ENCODE data around the gene SART3. TPM values are rescaled to one million over a fixed set of nuclear protein-coding genes. Genes with fewer than 3 reads are reported as not detected.

Gene SART3
- total RNA-seq, 1 donor from 2014 or later: 74.5 TPM

GRCh38 chr12:108603743-108604142 is 42.8 kb upstream of the SART3 start:
- no peaks in the 10 kb centered on the region for H3K36me3 Mint-ChIP-seq (ENCODE audit: insufficient read depth)
- H3K9me3 Mint-ChIP-seq (ENCODE audit: low read depth): no peaks in the 10 kb centered on the region
- H3K27me3 Mint-ChIP-seq: peaks cover 13% of the 10 kb centered on the region
- TF ChIP-seq CTCF (IDR thresholded peaks at IDR 0.05; ENCODE audit: unreplicated experiment): no peak
- H3K4me3 Mint-ChIP-seq (ENCODE audit: low read depth): no peak overlapping the region
- DNase-seq (ENCODE audit: low spot score, unreplicated experiment): no peak
- no peak overlapping the region for H3K27ac Mint-ChIP-seq
- H3K4me1 Mint-ChIP-seq (ENCODE audit: low read depth): no peaks in the 10 kb centered on the region

- Mint-ChIP-seq H3K4me3 (ENCODE audit: low read depth) (no peak overlapping the region), H3K4me1 (ENCODE audit: low read depth) (no peaks in the 10 kb centered on the region), H3K27me3 (peaks cover 14% of the 10 kb centered on the region), H3K9me3 (ENCODE audit: low read depth) (no peaks in the 10 kb centered on the region), H3K36me3 (ENCODE audit: insufficient read depth) (no peaks in the 10 kb centered on the region), H3K27ac (no peak overlapping the region)
- no peak for DNase-seq (ENCODE audit: low spot score, unreplicated experiment)
- no peak for TF ChIP-seq CTCF (IDR thresholded peaks at IDR 0.05; ENCODE audit: unreplicated experiment)
Observed at GRCh38 chr12:108602976-108603704, 42.2 kb upstream of the SART3 start.

GRCh38 chr12:108602209-108602705 is 41.3 kb upstream of the SART3 start:
- Mint-ChIP-seq H3K27me3 (peaks cover 18% of the 10 kb centered on the region), H3K27ac (no peak overlapping the region), H3K9me3 (ENCODE audit: low read depth) (no peaks in the 10 kb centered on the region), H3K36me3 (ENCODE audit: insufficient read depth) (no peaks in the 10 kb centered on the region), H3K4me3 (ENCODE audit: low read depth) (no peak overlapping the region), H3K4me1 (ENCODE audit: low read depth) (no peaks in the 10 kb centered on the region)
- DNase-seq (ENCODE audit: low spot score, unreplicated experiment): no peak
- no peak for TF ChIP-seq CTCF (IDR thresholded peaks at IDR 0.05; ENCODE audit: unreplicated experiment)

DNA sequence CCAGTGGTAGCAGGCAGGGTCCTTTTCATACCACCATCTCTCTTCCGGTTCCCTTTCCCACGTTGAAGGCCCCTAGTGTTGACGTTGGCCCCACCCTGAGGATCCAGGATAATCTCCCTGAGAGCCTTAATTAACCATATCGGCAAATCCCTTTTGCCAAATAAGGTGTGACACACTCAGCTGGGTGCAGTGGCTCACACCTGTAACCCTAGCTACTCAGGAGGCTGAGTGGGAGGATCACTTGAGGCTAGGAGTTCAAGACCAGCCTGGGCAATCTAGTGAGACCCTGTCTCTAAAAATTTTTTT is 39.7 kb upstream of the SART3 start:
- H3K4me3 Mint-ChIP-seq (ENCODE audit: low read depth): no peak overlapping the region
- H3K27me3 Mint-ChIP-seq: peaks cover 18% of the 10 kb centered on the region
- no peaks in the 10 kb centered on the region for H3K36me3 Mint-ChIP-seq (ENCODE audit: insufficient read depth)
- no peak overlapping the region for H3K27ac Mint-ChIP-seq
- H3K9me3 Mint-ChIP-seq (ENCODE audit: low read depth): no peaks in the 10 kb centered on the region
- no peaks in the 10 kb centered on the region for H3K4me1 Mint-ChIP-seq (ENCODE audit: low read depth)
- TF ChIP-seq CTCF (IDR thresholded peaks at IDR 0.05; ENCODE audit: unreplicated experiment): no peak
- DNase-seq (ENCODE audit: low spot score, unreplicated experiment): no peak

DNA sequence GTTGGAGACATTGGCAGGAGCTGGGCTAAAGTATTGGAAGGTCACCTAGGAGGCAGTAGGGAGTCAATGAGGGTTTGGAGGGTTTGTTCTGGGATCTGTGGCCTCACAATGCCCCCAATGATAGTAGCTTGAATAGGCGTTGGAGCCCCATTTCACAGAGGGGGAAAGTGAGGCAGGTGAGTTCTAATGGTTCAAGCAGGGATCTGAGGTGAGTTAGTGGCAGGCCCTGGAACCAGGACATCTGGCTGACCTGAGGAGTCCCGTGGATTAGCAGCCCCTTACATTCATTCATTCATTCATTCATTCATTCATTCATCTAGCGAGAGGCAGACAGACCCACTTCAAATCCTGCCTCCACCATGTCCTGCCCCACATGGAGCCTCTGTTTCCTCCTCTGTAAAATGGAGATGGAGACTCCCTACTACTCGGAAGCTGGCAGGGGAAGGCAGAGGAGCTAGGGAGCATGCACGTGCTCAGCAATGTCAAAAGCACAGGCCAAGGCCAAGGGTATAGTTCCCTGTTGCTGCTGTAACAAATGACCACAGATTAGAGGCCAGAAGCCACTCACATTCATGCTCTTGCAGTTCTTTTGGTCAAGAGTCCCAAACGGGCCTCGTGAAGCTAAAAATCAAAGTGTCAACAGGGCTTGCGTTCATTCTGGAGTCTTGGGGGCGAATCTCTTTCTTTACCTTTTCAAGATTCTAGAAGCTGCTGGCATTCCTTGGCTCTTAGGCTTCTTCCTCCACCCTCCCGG is 39.2 kb upstream of the SART3 start:
- peaks cover 18% of the 10 kb centered on the region for H3K27me3 Mint-ChIP-seq
- H3K4me1 Mint-ChIP-seq (ENCODE audit: low read depth): no peaks in the 10 kb centered on the region
- no peaks in the 10 kb centered on the region for H3K36me3 Mint-ChIP-seq (ENCODE audit: insufficient read depth)

More for the DNA sequence above, 39.2 kb upstream of the SART3 start:
- Mint-ChIP-seq H3K9me3 (ENCODE audit: low read depth) (no peaks in the 10 kb centered on the region), H3K4me3 (ENCODE audit: low read depth) (no peak overlapping the region), H3K27ac (no peak overlapping the region)
- no peak for TF ChIP-seq CTCF (IDR thresholded peaks at IDR 0.05; ENCODE audit: unreplicated experiment)
- no peak for DNase-seq (ENCODE audit: low spot score, unreplicated experiment)

Data from progenitor cell of endocrine pancreas (in vitro differentiated cells).